HEK293T (cell line): ENCODE data around the gene TRIM37.

Source experiments
- BHLHE40 ChIP-seq: fragments of 450-650 bp; IDR thresholded peaks from 2 replicates; pipeline ENCODE4 v1.6.1; 2016; ENCODE audit warnings: mild to moderate bottlenecking, moderate library complexity, borderline replicate concordance
- CTBP1 ChIP-seq: fragments of 450-650 bp; IDR thresholded peaks from 2 replicates; pipeline ENCODE4 v1.6.1; 2016; ENCODE audit warnings: borderline replicate concordance
- ELF4 ChIP-seq: fragments of 450-650 bp; IDR thresholded peaks from 2 replicates; pipeline ENCODE4 v1.6.1; 2017; ENCODE audit warnings: antibody characterized with exemption
- ZNF384 ChIP-seq: fragments of 450-650 bp; IDR thresholded peaks from 2 replicates; pipeline ENCODE4 v1.6.1; 2016

DNA sequence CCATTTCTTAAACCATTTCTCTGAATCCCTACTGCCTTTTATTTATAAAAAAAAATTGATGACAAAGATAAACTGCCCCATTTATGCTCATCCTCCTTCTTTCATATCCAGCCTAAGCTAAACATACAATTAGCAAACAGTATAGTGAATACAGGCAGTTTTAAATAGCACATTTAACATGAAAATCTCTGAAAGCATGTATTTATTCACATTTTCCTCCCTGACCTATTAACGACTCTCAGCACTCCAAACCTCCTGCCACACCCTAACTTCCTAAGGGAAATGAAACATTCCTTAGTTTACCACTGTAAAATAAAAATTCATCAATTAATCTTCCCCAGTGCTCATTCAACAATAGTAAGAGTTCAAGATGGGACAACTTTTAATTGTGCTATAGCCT lies 56.9 kb downstream of the TRIM37 start:
- TF ChIP-seq CTBP1 (no peak), ELF4 (no peak), BHLHE40 (no peak), ZNF384 (no peak)
